GM23338 (cell line): ENCODE measurements around the gene GLIPR1. TPM values are rescaled to one million over a fixed set of nuclear protein-coding genes. Genes with fewer than 3 reads are reported as not detected.

Source experiments
- ATAC-seq: fragments of 200-7000 bp; cut with Tn5 transposase; 3 replicates; pipeline ENCODE4 v1.9.1; 2020
- DNase-seq: peaks from one replicate; pipeline ENCODE4 v3.0.0-alpha.2; 2015; ENCODE audit warnings: low spot score
- H2AFZ ChIP-seq: fragments of 200-600 bp; sonication (generic); 2 replicates; pipeline ENCODE4 v1.8.0; 2016; ENCODE audit warnings: antibody characterized with exemption, mild to moderate bottlenecking, moderate library complexity
- H3F3A ChIP-seq: fragments of 200-600 bp; sonication (generic); replicated peaks from 2 replicates; pipeline ENCODE4 v1.8.0; 2017; ENCODE audit warnings: antibody characterized with exemption, mixed run types, low read depth
- H3K27ac ChIP-seq: fragments of 200-600 bp; sonication (generic); 2 replicates; pipeline ENCODE4 v1.6.1; 2016; ENCODE audit warnings: low read depth
- H3K27me3 ChIP-seq: fragments of 200-600 bp; sonication (generic); 2 replicates; pipeline ENCODE4 v1.8.0; 2016; ENCODE audit warnings: mild to moderate bottlenecking, mixed run types, moderate library complexity; ENCODE audit not compliant: insufficient read depth
- H3K36me3 ChIP-seq: fragments of 200-600 bp; sonication (generic); 2 replicates; pipeline ENCODE4 v1.8.0; 2016; ENCODE audit warnings: mild to moderate bottlenecking; ENCODE audit not compliant: insufficient read depth
- H3K4me1 ChIP-seq: fragments of 200-600 bp; sonication (generic); 2 replicates; pipeline ENCODE4 v1.8.0; 2016; ENCODE audit warnings: mild to moderate bottlenecking, moderate library complexity; ENCODE audit not compliant: insufficient read depth
- H3K4me2 ChIP-seq: fragments of 200-600 bp; sonication (generic); 2 replicates; pipeline ENCODE4 v1.7.1; 2017; ENCODE audit warnings: mixed run types
- H3K4me3 ChIP-seq: fragments of 200-600 bp; sonication (generic); 2 replicates; pipeline ENCODE4 v1.6.1; 2016; ENCODE audit warnings: mixed run types
- H3K79me2 ChIP-seq: fragments of 200-600 bp; sonication (generic); replicated peaks from 2 replicates; pipeline ENCODE4 v1.8.0; 2017; ENCODE audit warnings: mild to moderate bottlenecking; ENCODE audit not compliant: insufficient read depth
- H3K9me2 ChIP-seq: fragments of 200-600 bp; sonication (generic); 2 replicates; pipeline ENCODE4 v1.8.0; 2017; ENCODE audit not compliant: insufficient read depth
- H4K20me1 ChIP-seq: fragments of 200-600 bp; sonication (generic); replicated peaks from 2 replicates; pipeline ENCODE4 v1.8.0; 2017; ENCODE audit warnings: mild to moderate bottlenecking; ENCODE audit not compliant: insufficient read depth
- H3K27ac Mint-ChIP-seq: 2 replicates; pipeline ENCODE4 v1.8.0; 2020; ENCODE audit warnings: inconsistent platforms, mild to moderate bottlenecking, moderate library complexity, mixed read lengths
- H3K27me3 Mint-ChIP-seq: 3 replicates; pipeline ENCODE4 v1.8.0; 2022; ENCODE audit warnings: low read depth, mild to moderate bottlenecking, moderate library complexity, mixed read lengths, inconsistent platforms; ENCODE audit not compliant: insufficient read depth, poor library complexity
- H3K36me3 Mint-ChIP-seq: 3 replicates; pipeline ENCODE4 v1.8.0; 2021; ENCODE audit warnings: low read depth, mild to moderate bottlenecking, inconsistent platforms, moderate library complexity, mixed read lengths
- H3K4me1 Mint-ChIP-seq: 3 replicates; pipeline ENCODE4 v1.8.0; 2020; ENCODE audit warnings: mild to moderate bottlenecking, inconsistent platforms, mixed read lengths
- H3K4me3 Mint-ChIP-seq: 3 replicates; pipeline ENCODE4 v1.8.0; 2021; ENCODE audit warnings: moderate library complexity, mild to moderate bottlenecking, inconsistent platforms, mixed read lengths
- H3K9me3 Mint-ChIP-seq: 3 replicates; pipeline ENCODE4 v1.8.0; 2020; ENCODE audit warnings: moderate library complexity, mild to moderate bottlenecking, inconsistent platforms, mixed read lengths
- CREB1 ChIP-seq: fragments of 250-450 bp; sonication (Bioruptor Pico); IDR thresholded peaks from 2 replicates; pipeline ENCODE4 v1.5.0; 2020; ENCODE audit warnings: low read depth, mild to moderate bottlenecking, moderate library complexity
- EZH2 ChIP-seq: fragments of 200-600 bp; sonication (generic); IDR thresholded peaks from one replicate; pipeline ENCODE4 v1.8.0; 2017; ENCODE audit warnings: antibody characterized with exemption, mild to moderate bottlenecking, low read depth; ENCODE audit not compliant: unreplicated experiment
- POLR2AphosphoS5 ChIP-seq: IDR thresholded peaks from 2 replicates; pipeline ENCODE4 v1.6.1; 2016; ENCODE audit warnings: antibody characterized with exemption, low read depth
- STAT1 ChIP-seq: IDR thresholded peaks from one replicate; pipeline ENCODE4 v1.6.1; 2016; ENCODE audit warnings: antibody characterized with exemption; ENCODE audit not compliant: unreplicated experiment
- ZNF114 ChIP-seq: fragments of 250-450 bp; sonication (Bioruptor Pico); IDR thresholded peaks from 2 replicates; pipeline ENCODE4 v1.5.0; 2020; ENCODE audit warnings: mild to moderate bottlenecking, moderate library complexity
- ZNF331 ChIP-seq: fragments of 250-450 bp; sonication (Bioruptor Pico); IDR thresholded peaks from 2 replicates; pipeline ENCODE4 v1.5.0; 2020; ENCODE audit warnings: low read depth, mild to moderate bottlenecking, moderate library complexity
- polyA plus RNA-seq: library from polyadenylated mRNA; unstranded; fragments of >200 nt; fragmentation: Nextera tagmentation; extraction: Ambion mirVana; gene quantifications from 2 replicates; pipeline ENCODE4 v1.2.1, GENCODE V29; 2016
- total RNA-seq: library from RNA; depleted of rRNA; stranded (reverse); fragments of >200 nt; shearing (Covaris generic); gene quantifications from 2 replicates; pipeline ENCODE4 v1.2.3, GENCODE V29; 2014
- TF ChIP-seq, protein P1 (sequence below): IDR thresholded peaks from 2 replicates; pipeline ENCODE4 v1.6.1; 2016; ENCODE audit warnings: antibody characterized with exemption
- TF ChIP-seq, protein P2 (sequence below): IDR thresholded peaks from one replicate; pipeline ENCODE4 v1.6.1; 2018; ENCODE audit warnings: antibody characterized with exemption; ENCODE audit not compliant: unreplicated experiment
- TF ChIP-seq, protein P3 (sequence below), 2 experiments: fragments of 200-600 bp in 1 of 2; sonication (generic) in 1 of 2; conservative IDR thresholded peaks; 2 replicates each; pipeline versions ENCODE4 v1.5.1 to v1.6.1; 2016 to 2017; ENCODE audit warnings: antibody characterized with exemption in 2 of 2, low read depth in 2 of 2, mild to moderate bottlenecking in 2 of 2, moderate library complexity in 1 of 2

GLIPR1 gene
- total and polyA plus RNA-seq, 2 experiments from 2014 or later: 0.03 to 6.1 TPM

DNA sequence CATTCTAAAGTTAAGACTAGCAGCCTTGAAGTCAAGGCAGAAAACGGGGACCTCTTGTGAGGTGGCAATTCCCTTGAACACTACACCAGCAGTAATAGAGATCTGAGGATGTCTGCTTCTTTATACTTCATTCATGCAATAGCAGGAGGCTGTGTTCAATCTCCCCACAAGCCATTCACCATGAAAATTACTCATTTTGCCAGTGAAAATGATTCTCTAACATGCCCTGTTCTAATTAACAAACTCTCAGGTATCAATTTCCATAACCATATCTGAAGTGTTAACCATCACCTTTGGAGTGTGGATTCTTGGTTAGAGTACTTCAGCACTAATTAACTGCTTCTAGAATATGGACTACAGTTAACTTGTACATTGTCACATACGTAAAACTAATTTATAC is 3.4 kb upstream of the GLIPR1 start (continued):
- TF ChIP-seq ZNF331 (no peak), STAT1 (no peak), POLR2AphosphoS5 (no peak), CREB1 (CRISPR knock-in tag) (no peak), EZH2 (no peak)
- TF ChIP-seq, protein P1, sequence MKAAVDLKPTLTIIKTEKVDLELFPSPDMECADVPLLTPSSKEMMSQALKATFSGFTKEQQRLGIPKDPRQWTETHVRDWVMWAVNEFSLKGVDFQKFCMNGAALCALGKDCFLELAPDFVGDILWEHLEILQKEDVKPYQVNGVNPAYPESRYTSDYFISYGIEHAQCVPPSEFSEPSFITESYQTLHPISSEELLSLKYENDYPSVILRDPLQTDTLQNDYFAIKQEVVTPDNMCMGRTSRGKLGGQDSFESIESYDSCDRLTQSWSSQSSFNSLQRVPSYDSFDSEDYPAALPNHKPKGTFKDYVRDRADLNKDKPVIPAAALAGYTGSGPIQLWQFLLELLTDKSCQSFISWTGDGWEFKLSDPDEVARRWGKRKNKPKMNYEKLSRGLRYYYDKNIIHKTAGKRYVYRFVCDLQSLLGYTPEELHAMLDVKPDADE: no peak
- TF ChIP-seq, protein P2, sequence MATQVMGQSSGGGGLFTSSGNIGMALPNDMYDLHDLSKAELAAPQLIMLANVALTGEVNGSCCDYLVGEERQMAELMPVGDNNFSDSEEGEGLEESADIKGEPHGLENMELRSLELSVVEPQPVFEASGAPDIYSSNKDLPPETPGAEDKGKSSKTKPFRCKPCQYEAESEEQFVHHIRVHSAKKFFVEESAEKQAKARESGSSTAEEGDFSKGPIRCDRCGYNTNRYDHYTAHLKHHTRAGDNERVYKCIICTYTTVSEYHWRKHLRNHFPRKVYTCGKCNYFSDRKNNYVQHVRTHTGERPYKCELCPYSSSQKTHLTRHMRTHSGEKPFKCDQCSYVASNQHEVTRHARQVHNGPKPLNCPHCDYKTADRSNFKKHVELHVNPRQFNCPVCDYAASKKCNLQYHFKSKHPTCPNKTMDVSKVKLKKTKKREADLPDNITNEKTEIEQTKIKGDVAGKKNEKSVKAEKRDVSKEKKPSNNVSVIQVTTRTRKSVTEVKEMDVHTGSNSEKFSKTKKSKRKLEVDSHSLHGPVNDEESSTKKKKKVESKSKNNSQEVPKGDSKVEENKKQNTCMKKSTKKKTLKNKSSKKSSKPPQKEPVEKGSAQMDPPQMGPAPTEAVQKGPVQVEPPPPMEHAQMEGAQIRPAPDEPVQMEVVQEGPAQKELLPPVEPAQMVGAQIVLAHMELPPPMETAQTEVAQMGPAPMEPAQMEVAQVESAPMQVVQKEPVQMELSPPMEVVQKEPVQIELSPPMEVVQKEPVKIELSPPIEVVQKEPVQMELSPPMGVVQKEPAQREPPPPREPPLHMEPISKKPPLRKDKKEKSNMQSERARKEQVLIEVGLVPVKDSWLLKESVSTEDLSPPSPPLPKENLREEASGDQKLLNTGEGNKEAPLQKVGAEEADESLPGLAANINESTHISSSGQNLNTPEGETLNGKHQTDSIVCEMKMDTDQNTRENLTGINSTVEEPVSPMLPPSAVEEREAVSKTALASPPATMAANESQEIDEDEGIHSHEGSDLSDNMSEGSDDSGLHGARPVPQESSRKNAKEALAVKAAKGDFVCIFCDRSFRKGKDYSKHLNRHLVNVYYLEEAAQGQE: no peak
- TF ChIP-seq, protein P3, sequence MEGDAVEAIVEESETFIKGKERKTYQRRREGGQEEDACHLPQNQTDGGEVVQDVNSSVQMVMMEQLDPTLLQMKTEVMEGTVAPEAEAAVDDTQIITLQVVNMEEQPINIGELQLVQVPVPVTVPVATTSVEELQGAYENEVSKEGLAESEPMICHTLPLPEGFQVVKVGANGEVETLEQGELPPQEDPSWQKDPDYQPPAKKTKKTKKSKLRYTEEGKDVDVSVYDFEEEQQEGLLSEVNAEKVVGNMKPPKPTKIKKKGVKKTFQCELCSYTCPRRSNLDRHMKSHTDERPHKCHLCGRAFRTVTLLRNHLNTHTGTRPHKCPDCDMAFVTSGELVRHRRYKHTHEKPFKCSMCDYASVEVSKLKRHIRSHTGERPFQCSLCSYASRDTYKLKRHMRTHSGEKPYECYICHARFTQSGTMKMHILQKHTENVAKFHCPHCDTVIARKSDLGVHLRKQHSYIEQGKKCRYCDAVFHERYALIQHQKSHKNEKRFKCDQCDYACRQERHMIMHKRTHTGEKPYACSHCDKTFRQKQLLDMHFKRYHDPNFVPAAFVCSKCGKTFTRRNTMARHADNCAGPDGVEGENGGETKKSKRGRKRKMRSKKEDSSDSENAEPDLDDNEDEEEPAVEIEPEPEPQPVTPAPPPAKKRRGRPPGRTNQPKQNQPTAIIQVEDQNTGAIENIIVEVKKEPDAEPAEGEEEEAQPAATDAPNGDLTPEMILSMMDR (conservative IDR thresholded peaks at IDR 0.05; ENCODE audit: low read depth in 2 of 2): no peak

DNA sequence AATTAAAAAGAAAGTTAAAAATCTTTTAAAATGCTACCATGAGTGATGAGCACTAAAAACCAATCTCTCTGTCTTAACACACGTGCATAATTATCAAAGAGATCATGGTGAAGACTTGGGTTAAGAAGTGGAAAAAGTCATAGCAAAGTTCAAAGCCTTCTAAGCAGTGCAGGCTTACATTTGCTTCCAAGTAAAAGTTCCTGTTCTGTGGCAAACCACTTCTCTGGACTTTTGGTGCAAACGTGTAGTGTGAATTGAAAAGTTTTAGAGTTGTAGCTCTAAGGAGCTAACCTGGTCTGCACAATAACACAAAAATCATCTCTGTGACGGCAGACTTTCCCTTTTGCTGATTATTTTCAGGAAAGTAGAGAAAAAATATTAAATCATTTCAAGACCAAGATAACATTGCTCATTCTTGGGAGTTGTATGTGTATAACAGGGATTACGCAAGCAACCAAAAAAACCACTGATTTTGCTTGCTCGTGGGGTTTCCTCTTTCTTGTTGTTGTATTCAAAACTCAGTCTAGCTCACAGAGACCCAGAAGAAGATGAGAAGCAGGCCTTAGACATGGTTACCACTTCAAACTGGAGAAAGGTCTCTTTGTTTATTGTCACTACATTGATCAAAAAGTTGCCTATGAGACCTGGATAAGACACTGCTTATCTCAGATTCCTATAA is 2.3 kb upstream of the GLIPR1 start:
- H3K4me3 ChIP-seq: no peak overlapping the region
- H3K27me3 ChIP-seq: no peaks in the 10 kb centered on the region
- no peaks in the 10 kb centered on the region for H3K36me3 Mint-ChIP-seq
- no peak overlapping the region for H3K4me3 Mint-ChIP-seq
- H2AFZ ChIP-seq: no peak overlapping the region
- no peaks in the 10 kb centered on the region for H3K79me2 ChIP-seq
- ATAC-seq (no peak), DNase-seq (no peak)
- no peaks in the 10 kb centered on the region; the same call in none of the 2 replicates for H3K9me2 ChIP-seq
- no peaks in the 10 kb centered on the region for H3K36me3 ChIP-seq
- H3F3A ChIP-seq: no peaks in the 10 kb centered on the region
- no peak overlapping the region for H3K27ac ChIP-seq
- no peak overlapping the region for H3K4me2 ChIP-seq
- no peaks in the 10 kb centered on the region for H3K27me3 Mint-ChIP-seq
- peaks cover 11% of the 10 kb centered on the region for H3K4me1 Mint-ChIP-seq
- H4K20me1 ChIP-seq: no peaks in the 10 kb centered on the region
- H3K9me3 Mint-ChIP-seq: no peaks in the 10 kb centered on the region
- H3K4me1 ChIP-seq: peaks cover 9% of the 10 kb centered on the region; the same call in 1 of the 2 replicates
- no peak overlapping the region for H3K27ac Mint-ChIP-seq
- no peak for TF ChIP-seq ZNF114 (CRISPR knock-in tag)
- TF ChIP-seq, protein P3 (conservative IDR thresholded peaks at IDR 0.05; ENCODE audit: low read depth in 2 of 2): no peak
- no peak for TF ChIP-seq POLR2AphosphoS5
